ENCODE data around the gene VPS37B. TPM values are rescaled to one million over a fixed set of nuclear protein-coding genes. Genes with fewer than 3 reads are reported as not detected.

VPS37B gene
- total RNA-seq, 2 experiments from 2014 or later = 97.7 to 104 TPM

GRCh38 chr12:122872815-122873361 lies 23.0 kb downstream of the VPS37B start:
- intact Hi-C loops (cut with DNase I, micrococcal nuclease) = loop anchor here in 1 of 2 experiments (2.0 to 5.0 kb wide), 2 partner anchors 26 to 364 kb away; no protein-coding TSS in a partner anchor
- no peak overlapping the region for H3K4me3 ChIP-seq (ENCODE audit: low read length)
- Mint-ChIP-seq H3K4me1 (ENCODE audit: low read depth) (peaks cover 79% of the 10 kb centered on the region), H3K4me3 (peak overlapping the region; percentile 86), H3K27me3 (no peaks in the 10 kb centered on the region), H3K36me3 (ENCODE audit: low read depth) (peaks cover 42% of the 10 kb centered on the region), H3K27ac (peak overlapping the region; percentile 61), H3K9me3 (no peaks in the 10 kb centered on the region)
- ATAC-seq (ENCODE audit: poor library complexity) = no peak
- POLR2A ChIA-PET = interaction anchor here (1.2 to 5.6 kb wide), 7 partner anchors 8 to 360 kb away, joined by 4 to 81 read pairs (median 12); partner anchors contain the start of genes HIP1R, MPHOSPH9, MTRFR and VPS37B
- CTCF ChIA-PET = interaction anchor here (1.1 kb wide), 1 partner anchor 74 kb away, joined by 3 read pairs; no protein-coding TSS in a partner anchor
- TF ChIP-seq CTCF (IDR thresholded peaks at IDR 0.05) = no peak
- peaks cover 29% of the 10 kb centered on the region for H3K36me3 ChIP-seq (ENCODE audit: insufficient read depth, low read length)
- no peak overlapping the region for H3K27ac ChIP-seq (ENCODE audit: low read depth in 1 of 2, low read length in 2 of 2)
- H3K4me1 ChIP-seq (ENCODE audit: insufficient read depth, low read length) = peaks cover 72% of the 10 kb centered on the region
- DNase-seq = no peak
- H3K27me3 ChIP-seq (ENCODE audit: control insufficient read depth in 1 of 2, insufficient read depth in 2 of 2, low read length in 2 of 2) = no peaks in the 10 kb centered on the region
- no peaks in the 10 kb centered on the region for H3K9me3 ChIP-seq (ENCODE audit: control insufficient read depth in 1 of 2, insufficient read depth in 1 of 2, low read length in 2 of 2)

- peaks cover 71% of the 10 kb centered on the region for H3K4me1 Mint-ChIP-seq (ENCODE audit: low read depth)
- DNase-seq (peak in 6 of 14 experiments; percentile 30 to 72 (median 58)), ATAC-seq (ENCODE audit: poor library complexity) (peak; percentile 43)
- H3K27me3 Mint-ChIP-seq = no peaks in the 10 kb centered on the region
- H3K27ac ChIP-seq (ENCODE audit: low read depth in 1 of 2, low read length in 2 of 2) = peak overlapping the region; percentile 18 to 74
- intact Hi-C loops (cut with DNase I, micrococcal nuclease) = loop anchor here in 1 of 2 experiments (2.0 to 5.0 kb wide), 2 partner anchors 27 to 365 kb away; no protein-coding TSS in a partner anchor
- H3K27ac Mint-ChIP-seq = peak overlapping the region; percentile 61
- H3K4me1 ChIP-seq (ENCODE audit: insufficient read depth, low read length) = peaks cover 65% of the 10 kb centered on the region
- TF ChIP-seq CTCF (IDR thresholded peaks at IDR 0.05) = no peak
- H3K36me3 ChIP-seq (ENCODE audit: insufficient read depth, low read length) = peaks cover 35% of the 10 kb centered on the region
- H3K4me3 Mint-ChIP-seq = peak overlapping the region; percentile 86
- CTCF ChIA-PET = interaction anchor here (0.9 to 1.1 kb wide), 4 partner anchors 10 to 80 kb away, joined by 3 to 4 read pairs (median 3); no protein-coding TSS in a partner anchor
- H3K9me3 Mint-ChIP-seq = no peaks in the 10 kb centered on the region
- no peaks in the 10 kb centered on the region for H3K9me3 ChIP-seq (ENCODE audit: control insufficient read depth in 1 of 2, insufficient read depth in 1 of 2, low read length in 2 of 2)
- H3K27me3 ChIP-seq (ENCODE audit: control insufficient read depth in 1 of 2, insufficient read depth in 2 of 2, low read length in 2 of 2) = no peaks in the 10 kb centered on the region
- POLR2A ChIA-PET = interaction anchor here (0.6 to 5.6 kb wide), 13 partner anchors 9 to 730 kb away, joined by 3 to 81 read pairs (median 5); partner anchors contain the start of genes HIP1R, MPHOSPH9, MTRFR and VPS37B
- peak overlapping the region; percentile 51 for H3K4me3 ChIP-seq (ENCODE audit: low read length)
- peaks cover 44% of the 10 kb centered on the region for H3K36me3 Mint-ChIP-seq (ENCODE audit: low read depth)
Observed at GRCh38 chr12:122871851-122872780, 23.8 kb downstream of the VPS37B start.

All from CD4-positive, alpha-beta T cell (primary cell).